HUES64 (cell line): ENCODE measurements around the gene PEDS1.

Experiments
- H3K27ac ChIP-seq: 2 replicates; pipeline ENCODE4 v1.7.0; 2013; ENCODE audit warnings: low read depth, low read length, inconsistent platforms
- H3K27me3 ChIP-seq: 2 replicates; pipeline ENCODE4 v1.6.1; 2013; ENCODE audit warnings: mild to moderate bottlenecking, low read length; ENCODE audit not compliant: insufficient read depth
- H3K36me3 ChIP-seq: 2 replicates; pipeline ENCODE4 v1.6.1; 2013; ENCODE audit warnings: mild to moderate bottlenecking, low read length; ENCODE audit not compliant: insufficient read depth
- H3K4me1 ChIP-seq: 2 replicates; pipeline ENCODE4 v1.6.1; 2013; ENCODE audit warnings: mild to moderate bottlenecking, low read length, moderate library complexity; ENCODE audit not compliant: insufficient read depth
- H3K4me3 ChIP-seq: 2 replicates; pipeline ENCODE4 v1.5.1; 2013; ENCODE audit warnings: mild to moderate bottlenecking, low read length, moderate library complexity
- H3K9ac ChIP-seq: 2 replicates; pipeline ENCODE4 v1.6.1; 2013; ENCODE audit warnings: mild to moderate bottlenecking, low read depth, low read length
- H3K9me3 ChIP-seq: 2 replicates; pipeline ENCODE4 v1.6.1; 2013; ENCODE audit warnings: low read depth, low read length; ENCODE audit not compliant: insufficient read depth
- WGBS: fragments of 150-250, 120-280 bp; methylation state at CpG from one replicate; pipeline ENCODE4 v1.1.7; 2013; ENCODE audit warnings: missing lambda C conversion rate; 5-methylcytosine and 5-hydroxymethylcytosine counted together

PEDS1 gene

GRCh38 chr20:50152394-50153152 is 950 bp downstream of the PEDS1 start:
- 42% methylated on average over 4 of the region's 4 CpGs for WGBS

GRCh38 chr20:50151034-50151743 is 2.3 kb downstream of the PEDS1 start:
- no peaks in the 10 kb centered on the region for H3K9me3 ChIP-seq
- H3K36me3 ChIP-seq: peaks cover 9% of the 10 kb centered on the region; the same call in 1 of the 2 replicates
- H3K27ac ChIP-seq: no peak overlapping the region
- no peaks in the 10 kb centered on the region; the same call in 1 of the 2 replicates for H3K27me3 ChIP-seq
- WGBS: 90% methylated on average over 10 of the region's 10 CpGs
- peaks cover 22% of the 10 kb centered on the region for H3K4me1 ChIP-seq
- H3K4me3 ChIP-seq: no peak overlapping the region
- no peak overlapping the region for H3K9ac ChIP-seq

More at GRCh38 chr20:50152394-50153152, 950 bp downstream of the PEDS1 start:
- H3K27ac ChIP-seq: peak overlapping the region; percentile 8
- no peaks in the 10 kb centered on the region; the same call in 1 of the 2 replicates for H3K27me3 ChIP-seq
- peak overlapping the region; percentile 81 for H3K9ac ChIP-seq
- H3K4me3 ChIP-seq: peak overlapping the region; percentile 90
- H3K9me3 ChIP-seq: no peaks in the 10 kb centered on the region
- H3K4me1 ChIP-seq: peaks cover 10% of the 10 kb centered on the region; the same call in 1 of the 2 replicates
- peaks cover 9% of the 10 kb centered on the region; the same call in 1 of the 2 replicates for H3K36me3 ChIP-seq

GRCh38 chr20:50149481-50150254 is 3.9 kb downstream of the PEDS1 start:
- H3K27ac ChIP-seq: no peak overlapping the region
- H3K36me3 ChIP-seq: peaks cover 9% of the 10 kb centered on the region; the same call in 1 of the 2 replicates
- H3K9ac ChIP-seq: no peak overlapping the region
- whole genome bisulfite sequencing: 94% methylated on average over 16 of the region's 16 CpGs
- H3K4me1 ChIP-seq: peaks cover 22% of the 10 kb centered on the region
- no peak overlapping the region for H3K4me3 ChIP-seq
- H3K27me3 ChIP-seq: no peaks in the 10 kb centered on the region; the same call in 1 of the 2 replicates
- H3K9me3 ChIP-seq: no peaks in the 10 kb centered on the region

- Histone ChIP-seq H3K9ac (no peak overlapping the region), H3K4me1 (peaks cover 20% of the 10 kb centered on the region), H3K36me3 (peaks cover 21% of the 10 kb centered on the region), H3K4me3 (no peak overlapping the region), H3K9me3 (no peaks in the 10 kb centered on the region), H3K27me3 (no peaks in the 10 kb centered on the region), H3K27ac (peak overlapping the region; percentile 56; the same call in 1 of the 2 replicates)
- 64% methylated on average over 17 of the region's 17 CpGs for WGBS
Observed at GRCh38 chr20:50146732-50147662, 6.5 kb downstream of the PEDS1 start.

GRCh38 chr20:50146214-50146613 is 7.3 kb downstream of the PEDS1 start:
- Histone ChIP-seq H3K9ac (no peak overlapping the region), H3K4me1 (peaks cover 19% of the 10 kb centered on the region), H3K27ac (no peak overlapping the region), H3K4me3 (no peak overlapping the region), H3K27me3 (no peaks in the 10 kb centered on the region), H3K9me3 (no peaks in the 10 kb centered on the region), H3K36me3 (peaks cover 29% of the 10 kb centered on the region)
- 93% methylated on average over 6 of the region's 6 CpGs for WGBS

GRCh38 chr20:50145566-50145965 is 8.0 kb downstream of the PEDS1 start:
- no peaks in the 10 kb centered on the region for H3K27me3 ChIP-seq

GRCh38 chr20:50144362-50144761 is 9.2 kb downstream of the PEDS1 start:
- peaks cover 39% of the 10 kb centered on the region for H3K36me3 ChIP-seq
- H3K27ac ChIP-seq: no peak overlapping the region; the same call in 1 of the 2 replicates
- 88% methylated on average over 4 of the region's 4 CpGs for WGBS
- H3K27me3 ChIP-seq: no peaks in the 10 kb centered on the region
- no peak overlapping the region for H3K4me3 ChIP-seq
- H3K4me1 ChIP-seq: peaks cover 16% of the 10 kb centered on the region
- H3K9ac ChIP-seq: no peak overlapping the region
- H3K9me3 ChIP-seq: no peaks in the 10 kb centered on the region

More at GRCh38 chr20:50145566-50145965, 8.0 kb downstream of the PEDS1 start:
- no peak overlapping the region for H3K9ac ChIP-seq
- H3K27ac ChIP-seq: no peak overlapping the region
- H3K36me3 ChIP-seq: peaks cover 35% of the 10 kb centered on the region
- H3K4me3 ChIP-seq: no peak overlapping the region
- peaks cover 16% of the 10 kb centered on the region for H3K4me1 ChIP-seq
- WGBS: 93% methylated on average over 5 of the region's 6 CpGs
- H3K9me3 ChIP-seq: no peaks in the 10 kb centered on the region

GRCh38 chr20:50142812-50143211 is 10.7 kb downstream of the PEDS1 start:
- H3K27ac ChIP-seq: no peak overlapping the region
- H3K4me1 ChIP-seq: peaks cover 20% of the 10 kb centered on the region
- WGBS: 47% methylated on average over 6 of the region's 6 CpGs
- H3K9ac ChIP-seq: no peak overlapping the region
- no peaks in the 10 kb centered on the region for H3K27me3 ChIP-seq
- H3K36me3 ChIP-seq: peaks cover 36% of the 10 kb centered on the region
- no peaks in the 10 kb centered on the region for H3K9me3 ChIP-seq
- no peak overlapping the region for H3K4me3 ChIP-seq

GRCh38 chr20:50141811-50142561 is 11.5 kb downstream of the PEDS1 start:
- H3K36me3 ChIP-seq: peaks cover 36% of the 10 kb centered on the region

More at GRCh38 chr20:50141811-50142561, 11.5 kb downstream of the PEDS1 start:
- H3K27me3 ChIP-seq: no peaks in the 10 kb centered on the region
- no peak overlapping the region for H3K9ac ChIP-seq
- 84% methylated on average over 12 of the region's 12 CpGs for WGBS
- H3K4me1 ChIP-seq: peaks cover 15% of the 10 kb centered on the region
- H3K4me3 ChIP-seq: no peak overlapping the region
- H3K9me3 ChIP-seq: no peaks in the 10 kb centered on the region
- H3K27ac ChIP-seq: no peak overlapping the region
